ENCODE measurements around the gene PHF2. TPM values are rescaled to one million over a fixed set of nuclear protein-coding genes. Genes with fewer than 3 reads are reported as not detected.

Gene PHF2
- total RNA-seq, 2 experiments from 2014 or later = 20.6 to 23.7 TPM

DNA sequence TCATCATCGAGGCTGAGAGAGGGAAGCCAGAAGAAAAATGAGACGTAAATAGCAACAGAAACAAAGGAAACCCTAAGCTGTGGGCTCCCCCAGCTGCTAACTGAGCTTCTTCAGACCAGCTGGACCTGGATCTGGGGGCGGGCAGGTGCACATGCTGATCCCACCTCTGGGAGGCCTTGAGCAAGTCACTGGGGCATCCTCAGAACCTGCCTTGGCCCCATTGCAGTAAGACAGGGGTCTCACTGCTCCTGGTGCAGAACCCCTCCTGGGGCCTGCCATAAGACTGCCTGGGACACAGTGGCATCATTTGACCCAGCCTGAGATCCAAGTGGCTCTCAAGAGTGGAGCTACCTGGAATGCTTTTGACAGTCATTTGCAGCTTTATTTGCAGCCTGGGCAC lies 77.4 kb downstream of the PHF2 start:
- no peak overlapping the region for H2AFZ ChIP-seq (ENCODE audit: low read length)
- DNase-seq (ENCODE audit: low spot score) = no peak
- CTCF ChIA-PET (ENCODE audit: unreplicated experiment) = interaction anchor here (0.6 kb wide), 1 partner anchor 276 kb away, joined by 4 read pairs; no protein-coding TSS in a partner anchor
- no peaks in the 10 kb centered on the region for H4K20me1 ChIP-seq (ENCODE audit: insufficient read depth, low read length)
- no peak overlapping the region for H3K4me3 ChIP-seq (ENCODE audit: low read depth, low read length, poor library complexity, severe bottlenecking)
- no peaks in the 10 kb centered on the region for H3K4me1 ChIP-seq (ENCODE audit: insufficient read depth, low read length, poor library complexity, severe bottlenecking)
- no TSS peak for BruUV-seq (replicated peaks)
- no peak overlapping the region for H3K27ac ChIP-seq (ENCODE audit: low read depth, low read length, poor library complexity, severe bottlenecking)
- TF ChIP-seq, protein P1, sequence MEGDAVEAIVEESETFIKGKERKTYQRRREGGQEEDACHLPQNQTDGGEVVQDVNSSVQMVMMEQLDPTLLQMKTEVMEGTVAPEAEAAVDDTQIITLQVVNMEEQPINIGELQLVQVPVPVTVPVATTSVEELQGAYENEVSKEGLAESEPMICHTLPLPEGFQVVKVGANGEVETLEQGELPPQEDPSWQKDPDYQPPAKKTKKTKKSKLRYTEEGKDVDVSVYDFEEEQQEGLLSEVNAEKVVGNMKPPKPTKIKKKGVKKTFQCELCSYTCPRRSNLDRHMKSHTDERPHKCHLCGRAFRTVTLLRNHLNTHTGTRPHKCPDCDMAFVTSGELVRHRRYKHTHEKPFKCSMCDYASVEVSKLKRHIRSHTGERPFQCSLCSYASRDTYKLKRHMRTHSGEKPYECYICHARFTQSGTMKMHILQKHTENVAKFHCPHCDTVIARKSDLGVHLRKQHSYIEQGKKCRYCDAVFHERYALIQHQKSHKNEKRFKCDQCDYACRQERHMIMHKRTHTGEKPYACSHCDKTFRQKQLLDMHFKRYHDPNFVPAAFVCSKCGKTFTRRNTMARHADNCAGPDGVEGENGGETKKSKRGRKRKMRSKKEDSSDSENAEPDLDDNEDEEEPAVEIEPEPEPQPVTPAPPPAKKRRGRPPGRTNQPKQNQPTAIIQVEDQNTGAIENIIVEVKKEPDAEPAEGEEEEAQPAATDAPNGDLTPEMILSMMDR (conservative IDR thresholded peaks at IDR 0.05; ENCODE audit: low read length) = no peak
- no peak for TF ChIP-seq EZH2phosphoT487 (IDR thresholded peaks at IDR 0.05; ENCODE audit: borderline replicate concordance, low read depth, low read length)
- H3K9me2 ChIP-seq (ENCODE audit: insufficient read depth, low read length) = no peaks in the 10 kb centered on the region
- no peaks in the 10 kb centered on the region for H3K79me2 ChIP-seq (ENCODE audit: insufficient read depth, low read depth, low read length)
- no peaks in the 10 kb centered on the region for H3K9me3 ChIP-seq (ENCODE audit: low read length)
- H3K4me2 ChIP-seq (ENCODE audit: low read length) = no peak overlapping the region
- POLR2A ChIA-PET = no interaction called here
- H3K36me3 ChIP-seq (ENCODE audit: insufficient read depth, low read length) = peaks cover 10% of the 10 kb centered on the region
- intact Hi-C loops (cut with micrococcal nuclease; ENCODE audit: unreplicated experiment) = no loop called here

DNA sequence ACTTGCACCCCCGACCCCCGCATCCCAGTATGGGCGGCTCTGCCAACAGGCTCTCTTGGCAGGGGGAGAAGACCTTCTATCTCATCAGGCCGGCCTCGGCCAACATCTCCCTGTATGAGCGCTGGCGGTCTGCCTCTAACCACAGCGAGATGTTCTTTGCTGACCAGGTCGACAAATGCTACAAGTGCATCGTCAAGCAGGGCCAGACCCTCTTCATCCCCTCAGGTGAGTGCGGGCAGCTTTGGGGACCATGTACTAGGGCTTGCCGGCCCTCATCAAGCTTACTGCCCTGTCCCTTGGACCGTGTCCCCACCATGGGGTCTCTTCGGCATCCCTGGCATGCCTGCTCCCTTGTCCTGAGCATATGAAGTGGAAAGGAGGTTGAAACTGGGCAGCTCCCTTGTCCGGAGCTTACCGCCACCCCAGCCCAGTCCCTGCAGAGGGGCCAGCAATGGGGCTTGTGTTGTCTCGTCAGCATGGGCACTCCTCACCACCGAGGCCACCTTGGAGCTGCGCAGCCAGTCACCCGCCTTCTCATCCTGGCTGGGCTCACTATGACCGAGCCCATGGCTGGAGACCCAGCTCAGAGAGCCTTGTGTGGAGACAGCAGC lies 78.1 kb downstream of the PHF2 start:
- Histone ChIP-seq H3K9me3 (ENCODE audit: low read length) (no peaks in the 10 kb centered on the region), H4K20me1 (ENCODE audit: insufficient read depth, low read length) (no peaks in the 10 kb centered on the region), H2AFZ (ENCODE audit: low read length) (no peak overlapping the region), H3K4me1 (ENCODE audit: insufficient read depth, low read length, poor library complexity, severe bottlenecking) (no peaks in the 10 kb centered on the region), H3K79me2 (ENCODE audit: insufficient read depth, low read depth, low read length) (no peaks in the 10 kb centered on the region), H3K36me3 (ENCODE audit: insufficient read depth, low read length) (peaks cover 8% of the 10 kb centered on the region), H3K4me3 (ENCODE audit: low read depth, low read length, poor library complexity, severe bottlenecking) (no peak overlapping the region), H3K9me2 (ENCODE audit: insufficient read depth, low read length) (no peaks in the 10 kb centered on the region), H3K27ac (ENCODE audit: low read depth, low read length, poor library complexity, severe bottlenecking) (no peak overlapping the region), H3K4me2 (ENCODE audit: low read length) (no peak overlapping the region)
- no peak for DNase-seq (ENCODE audit: low spot score)
- no TSS peak for BruUV-seq (replicated peaks)
- intact Hi-C loops (cut with micrococcal nuclease; ENCODE audit: unreplicated experiment) = no loop called here
- ChIA-PET CTCF (ENCODE audit: unreplicated experiment) (interaction anchor here (0.6 kb wide), 1 partner anchor 276 kb away, joined by 4 read pairs; no protein-coding TSS in a partner anchor), POLR2A (no interaction called here)
- no peak for TF ChIP-seq EZH2phosphoT487 (IDR thresholded peaks at IDR 0.05; ENCODE audit: borderline replicate concordance, low read depth, low read length)
- TF ChIP-seq, protein P1 (conservative IDR thresholded peaks at IDR 0.05; ENCODE audit: low read length) = no peak

DNA sequence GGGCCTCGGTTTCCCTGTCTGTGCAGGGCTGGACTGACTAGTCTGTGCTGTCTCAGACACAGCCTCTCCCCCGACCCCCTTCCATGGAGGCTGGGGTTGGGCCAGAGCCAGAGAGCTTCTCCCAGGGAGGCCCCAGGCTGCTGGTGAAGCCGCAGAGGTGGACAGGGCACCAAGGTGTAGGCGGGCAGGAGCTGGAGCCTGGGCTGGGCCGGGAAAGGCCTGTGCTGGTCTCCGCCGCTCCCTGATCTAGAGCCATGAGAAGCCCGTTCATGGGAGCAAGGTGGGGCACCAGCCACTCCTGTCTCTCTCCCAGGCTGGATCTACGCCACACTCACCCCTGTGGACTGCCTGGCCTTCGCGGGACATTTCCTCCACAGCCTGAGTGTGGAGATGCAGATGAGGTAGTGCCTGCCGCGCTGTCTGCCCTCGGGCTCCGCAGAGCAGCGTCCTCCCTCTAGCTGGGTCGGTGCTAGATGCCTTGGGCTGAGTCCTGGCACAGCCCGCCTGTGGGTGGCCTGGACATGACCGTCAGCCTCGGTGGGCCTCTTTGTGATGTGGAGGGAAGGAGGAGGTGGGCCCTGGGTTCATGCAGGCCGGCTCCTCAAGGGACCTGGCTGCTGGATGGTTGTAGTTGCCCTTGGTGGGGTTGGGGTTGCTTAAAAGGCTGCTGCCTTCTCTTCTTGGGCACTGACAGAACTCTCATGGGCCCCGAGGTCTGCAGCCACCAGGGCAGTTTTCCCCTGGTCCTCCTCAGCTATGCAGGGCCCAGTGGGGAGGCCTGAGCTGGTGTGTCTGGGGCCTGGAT lies 79.4 kb downstream of the PHF2 start:
- no peak for DNase-seq (ENCODE audit: low spot score)
- Histone ChIP-seq H3K9me3 (ENCODE audit: low read length) (no peaks in the 10 kb centered on the region), H3K4me3 (ENCODE audit: low read depth, low read length, poor library complexity, severe bottlenecking) (no peak overlapping the region), H3K36me3 (ENCODE audit: insufficient read depth, low read length) (no peaks in the 10 kb centered on the region), H3K4me1 (ENCODE audit: insufficient read depth, low read length, poor library complexity, severe bottlenecking) (no peaks in the 10 kb centered on the region), H3K9me2 (ENCODE audit: insufficient read depth, low read length) (no peaks in the 10 kb centered on the region), H3K4me2 (ENCODE audit: low read length) (no peak overlapping the region), H4K20me1 (ENCODE audit: insufficient read depth, low read length) (no peaks in the 10 kb centered on the region), H3K27ac (ENCODE audit: low read depth, low read length, poor library complexity, severe bottlenecking) (no peak overlapping the region), H2AFZ (ENCODE audit: low read length) (no peak overlapping the region), H3K79me2 (ENCODE audit: insufficient read depth, low read depth, low read length) (no peaks in the 10 kb centered on the region)
- intact Hi-C loops (cut with micrococcal nuclease; ENCODE audit: unreplicated experiment) = no loop called here
- BruUV-seq (replicated peaks) = no TSS peak
- POLR2A ChIA-PET = interaction anchor here (0.6 kb wide), 1 partner anchor 266 kb away, joined by 3 read pairs; no protein-coding TSS in a partner anchor
- TF ChIP-seq EZH2phosphoT487 (IDR thresholded peaks at IDR 0.05; ENCODE audit: borderline replicate concordance, low read depth, low read length) = no peak
- TF ChIP-seq, protein P1 (conservative IDR thresholded peaks at IDR 0.05; ENCODE audit: low read length) = no peak
- CTCF ChIA-PET (ENCODE audit: unreplicated experiment) = no interaction called here
